HG02981 (cell line): ENCODE data around the gene RGS6.

Experiments used
- ATAC-seq: cut with Tn5 transposase; IDR thresholded peaks from one replicate; pipeline ENCODE4 v1.9.1; 2021; ENCODE audit warnings: mild to moderate bottlenecking, moderate library complexity; ENCODE audit not compliant: unreplicated experiment

The RGS6 gene

DNA sequence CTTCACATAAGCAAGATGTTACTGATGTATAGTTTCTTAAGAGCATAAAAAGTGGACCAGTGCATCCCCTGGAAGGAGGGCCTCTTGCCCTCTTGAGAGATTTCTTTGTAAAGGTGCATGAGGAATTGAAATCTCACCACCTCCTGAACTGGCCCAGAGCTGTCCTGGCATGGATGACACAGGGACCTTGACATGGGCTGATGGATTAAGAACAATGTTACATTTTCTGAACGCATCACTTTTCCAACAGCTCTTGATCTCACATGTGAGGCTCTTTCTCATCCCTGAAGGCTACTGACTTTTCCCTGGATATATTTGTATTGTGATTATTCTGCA lies 360.4 kb downstream of the RGS6 start:
- ATAC-seq: no peak

DNA sequence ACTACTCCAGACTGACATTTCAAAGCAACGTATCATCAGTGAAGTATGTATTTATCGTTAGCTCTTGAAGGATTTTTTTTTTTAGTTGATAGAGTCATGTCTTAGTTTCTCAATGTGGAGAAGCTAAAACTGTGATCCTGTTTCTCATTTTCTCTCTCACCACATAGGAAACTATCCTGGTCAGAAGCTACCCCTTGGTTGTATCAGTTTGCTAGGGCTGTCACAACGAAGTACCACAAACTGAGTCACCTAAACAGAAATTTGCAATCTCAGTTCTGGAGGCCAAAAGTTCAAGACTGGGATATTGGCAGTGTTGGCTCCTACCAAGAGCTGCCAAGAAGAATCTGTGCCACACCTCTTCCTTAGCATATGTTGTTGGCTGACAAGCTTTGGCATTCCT lies 369.1 kb downstream of the RGS6 start:
- ATAC-seq: no peak

DNA sequence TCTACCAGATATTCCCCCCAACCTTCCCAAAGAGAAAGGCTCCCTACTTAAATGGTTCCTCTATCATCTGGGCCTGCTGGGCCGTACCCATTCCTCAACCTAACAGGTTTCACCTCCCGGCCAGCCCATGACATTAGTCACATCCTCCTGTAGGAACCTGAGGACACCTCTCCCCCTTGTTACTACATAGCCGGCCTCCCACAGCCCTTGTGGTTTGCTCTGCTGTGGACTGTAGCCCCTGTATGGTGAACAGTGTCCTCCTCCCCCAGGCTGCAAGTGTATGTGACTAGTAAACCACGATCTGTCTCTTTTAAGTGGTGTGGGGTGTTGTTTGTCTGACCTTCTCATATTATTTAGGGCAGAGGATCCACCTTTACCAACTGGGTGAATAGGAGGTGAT lies 371.7 kb downstream of the RGS6 start:
- ATAC-seq: no peak

DNA sequence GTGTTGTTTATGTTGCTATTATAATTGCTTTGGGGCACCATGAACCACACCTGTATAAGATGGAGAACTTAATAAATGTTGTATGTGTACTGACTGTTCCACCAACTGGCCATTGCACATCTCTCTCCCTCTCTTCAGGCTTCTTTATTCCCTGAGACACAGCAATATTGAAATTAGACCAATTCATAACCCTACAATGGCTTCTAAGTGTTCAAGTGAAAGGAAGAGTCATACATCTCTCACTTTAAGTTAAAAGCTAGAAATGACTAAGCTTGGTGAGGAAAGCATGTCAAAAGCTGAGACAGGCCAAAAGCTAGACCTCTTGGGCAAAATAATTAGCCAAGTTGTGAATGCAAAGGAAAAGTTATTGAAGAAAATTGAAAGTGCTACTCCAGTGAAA lies 373.3 kb downstream of the RGS6 start:
- ATAC-seq: no peak

DNA sequence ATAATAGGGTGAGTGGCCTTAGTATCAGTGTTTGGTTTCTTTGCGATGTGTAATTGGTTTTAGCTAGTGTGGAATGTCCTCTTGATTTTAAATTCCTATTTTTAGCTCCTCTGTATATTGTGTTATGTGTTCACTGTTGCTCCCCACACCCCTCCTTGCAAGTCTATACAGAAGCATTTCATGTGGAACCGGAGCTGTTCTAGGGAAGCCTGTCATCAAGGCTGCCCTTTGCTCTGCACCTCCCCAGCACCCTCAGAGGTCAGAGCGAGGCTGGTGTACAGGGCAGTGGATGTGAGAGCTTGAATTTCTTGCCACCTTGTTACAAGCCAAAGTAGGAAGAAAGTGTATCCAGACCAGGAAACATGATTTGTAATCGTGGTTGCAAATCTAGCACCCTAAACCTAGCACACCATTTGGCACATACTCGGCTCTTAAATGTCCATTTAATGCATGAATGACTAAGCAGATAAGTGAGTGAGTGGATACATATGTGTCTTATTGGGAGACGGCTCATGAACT lies 376.8 kb downstream of the RGS6 start:
- no peak for ATAC-seq

DNA sequence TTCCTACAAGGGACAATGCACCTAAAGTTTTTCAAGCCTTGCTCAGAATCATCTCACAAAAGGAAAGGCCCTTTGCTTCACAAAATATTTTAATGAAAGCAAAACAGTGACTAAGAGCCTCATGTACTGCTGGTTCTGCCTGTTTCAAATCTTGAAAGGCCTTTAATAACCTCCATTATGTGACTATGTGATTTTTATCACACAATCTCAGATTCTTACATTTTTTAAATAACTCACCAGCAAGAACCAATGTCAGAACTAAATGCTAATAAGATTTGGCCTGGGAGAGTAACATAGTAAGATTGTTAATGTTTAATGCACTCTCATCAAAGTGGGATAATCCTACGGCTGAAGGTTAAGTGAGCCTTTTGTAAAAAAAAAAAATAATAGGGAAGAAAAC lies 378.9 kb downstream of the RGS6 start:
- no peak for ATAC-seq

DNA sequence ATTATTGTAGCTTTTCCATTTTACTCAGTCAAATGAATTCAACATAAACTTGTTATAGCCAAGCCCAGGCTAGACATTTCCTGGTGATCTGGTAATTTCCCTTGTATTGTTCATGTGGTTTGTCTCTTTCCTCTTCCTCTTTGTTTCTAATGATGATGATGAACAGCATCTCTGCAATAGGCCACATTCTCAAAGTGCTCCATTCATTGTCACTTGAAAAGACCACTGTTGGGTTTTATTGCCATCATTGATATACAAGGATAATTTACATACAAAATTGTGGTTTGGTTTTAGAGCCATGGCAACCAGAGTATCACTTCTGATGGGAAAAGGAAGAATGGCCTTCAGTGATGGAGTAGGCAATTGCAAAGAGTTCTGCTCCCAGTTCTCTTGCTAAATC lies 379.3 kb downstream of the RGS6 start:
- no peak for ATAC-seq

DNA sequence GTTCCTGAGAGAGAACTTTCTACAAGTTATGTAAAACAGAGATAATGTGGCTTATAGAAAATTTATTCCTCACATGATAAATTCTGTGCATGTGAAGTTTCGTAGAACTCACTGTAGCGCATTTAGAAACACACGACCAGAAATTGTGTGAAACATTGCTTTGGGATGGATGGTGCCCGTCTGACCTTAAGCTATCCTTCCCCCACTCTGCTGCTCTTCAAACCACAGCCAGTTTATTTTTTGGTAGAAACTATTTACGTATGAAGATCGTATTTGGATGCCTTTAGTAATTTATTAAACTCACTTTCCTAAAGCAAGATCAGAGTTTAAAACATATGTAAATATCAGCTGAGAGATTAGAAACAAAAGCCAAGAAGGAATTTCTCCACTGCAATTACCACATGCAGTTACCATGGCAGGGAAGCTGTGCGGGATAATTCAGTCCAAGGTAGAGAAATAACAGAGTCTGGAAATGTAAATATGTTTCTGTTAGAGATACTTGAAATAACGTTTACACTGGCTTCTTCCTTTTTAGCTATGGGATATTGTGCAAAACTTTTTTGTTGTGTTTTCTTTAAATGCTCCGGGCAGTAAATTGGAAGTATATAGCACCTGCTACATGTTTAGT lies 382.7 kb downstream of the RGS6 start:
- no peak for ATAC-seq

DNA sequence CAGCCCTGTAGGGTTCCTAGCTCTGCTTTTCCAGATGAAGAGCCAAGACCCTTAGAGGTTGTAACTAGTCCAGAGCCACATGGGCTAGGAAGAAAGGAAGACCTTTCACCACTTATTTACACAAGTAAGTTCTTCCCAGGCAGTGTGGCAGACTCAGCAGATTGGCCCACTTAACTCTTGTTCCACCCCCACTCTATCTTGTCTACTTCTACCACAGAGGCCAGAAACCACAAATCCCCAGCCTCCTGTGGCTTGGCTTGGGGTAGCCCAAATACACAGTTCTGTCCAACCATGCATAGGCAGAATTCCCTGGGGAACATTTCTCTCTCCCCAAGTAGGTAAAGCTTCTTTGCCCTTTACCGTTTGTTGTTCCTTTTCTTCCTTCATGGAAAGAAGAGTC lies 383.5 kb downstream of the RGS6 start:
- no peak for ATAC-seq

DNA sequence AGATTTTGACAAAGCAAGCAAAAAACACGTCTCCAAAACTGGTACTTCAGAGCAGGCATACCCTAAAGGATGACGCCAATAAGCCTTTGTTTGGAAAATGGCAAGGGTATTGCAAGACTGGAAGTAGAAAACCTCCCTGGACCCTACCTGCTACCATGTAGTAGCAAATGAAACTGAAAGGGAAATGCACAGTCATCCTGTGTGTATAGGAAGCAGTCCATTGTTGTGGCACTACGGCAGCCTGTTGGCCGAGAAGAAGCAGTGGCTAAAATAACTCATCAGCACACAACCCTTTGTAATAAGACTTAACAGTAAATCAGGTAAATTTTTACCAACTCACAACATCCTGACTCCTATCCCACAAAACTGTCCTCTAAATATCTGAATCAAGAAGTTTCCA lies 386.4 kb downstream of the RGS6 start:
- ATAC-seq: no peak

DNA sequence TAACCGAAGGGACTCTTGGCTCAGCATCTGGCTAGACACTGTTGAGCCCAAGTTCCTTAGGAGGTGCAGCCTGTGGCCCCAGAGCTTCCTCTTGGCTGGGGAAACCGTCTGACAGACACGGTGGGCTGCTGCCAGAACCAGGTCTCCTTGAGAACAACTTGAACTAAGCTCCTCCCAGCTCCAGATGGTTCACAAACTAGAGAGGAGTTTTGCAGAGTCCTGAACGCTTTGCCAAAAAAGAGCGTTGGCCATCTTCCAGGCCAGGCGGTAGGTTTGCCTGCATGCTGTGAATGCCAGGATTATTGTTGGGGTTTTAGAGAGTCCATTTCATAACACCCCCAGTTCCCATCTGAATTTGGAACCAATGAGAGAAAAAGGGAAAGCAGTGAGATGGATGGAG lies 399.8 kb downstream of the RGS6 start:
- ATAC-seq: no peak

DNA sequence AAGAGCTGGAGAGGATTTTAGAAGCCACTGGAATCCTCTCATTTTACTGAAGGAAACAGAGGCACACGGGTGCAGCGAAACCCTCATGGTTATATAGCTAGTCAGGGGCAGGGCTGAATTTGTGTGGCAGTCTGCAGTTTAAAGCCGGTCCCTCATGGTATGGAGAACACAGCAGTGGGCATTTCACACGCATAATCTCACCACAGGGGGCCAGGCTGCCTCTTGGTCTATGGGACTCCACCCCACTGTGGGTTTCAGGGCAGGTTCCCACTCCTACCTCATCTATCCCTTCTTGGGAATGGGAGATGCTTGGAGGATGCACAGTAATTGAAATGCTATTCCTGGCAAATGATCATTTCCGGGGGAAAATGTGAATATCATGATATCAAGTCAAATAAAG lies 400.6 kb downstream of the RGS6 start:
- ATAC-seq: no peak

DNA sequence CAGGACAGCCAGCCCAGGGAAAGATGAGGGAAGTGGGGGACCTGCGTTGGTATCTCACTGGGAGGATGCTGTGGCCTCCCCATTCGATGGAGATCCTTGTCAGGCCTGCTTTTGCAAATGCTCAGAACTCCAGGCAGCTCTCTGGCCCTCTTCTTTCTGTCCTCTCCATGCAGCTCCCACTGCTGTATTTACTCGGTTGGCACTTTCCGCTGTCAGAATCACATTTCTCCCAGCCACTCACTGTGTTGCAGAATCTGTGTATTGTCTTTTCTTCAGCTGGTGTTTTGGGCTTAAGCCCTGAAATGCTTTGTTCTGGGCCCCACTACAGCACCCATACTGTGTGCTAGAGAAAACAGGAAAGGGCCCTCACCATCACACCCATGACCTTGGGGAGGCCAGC lies 401.1 kb downstream of the RGS6 start:
- ATAC-seq: no peak

DNA sequence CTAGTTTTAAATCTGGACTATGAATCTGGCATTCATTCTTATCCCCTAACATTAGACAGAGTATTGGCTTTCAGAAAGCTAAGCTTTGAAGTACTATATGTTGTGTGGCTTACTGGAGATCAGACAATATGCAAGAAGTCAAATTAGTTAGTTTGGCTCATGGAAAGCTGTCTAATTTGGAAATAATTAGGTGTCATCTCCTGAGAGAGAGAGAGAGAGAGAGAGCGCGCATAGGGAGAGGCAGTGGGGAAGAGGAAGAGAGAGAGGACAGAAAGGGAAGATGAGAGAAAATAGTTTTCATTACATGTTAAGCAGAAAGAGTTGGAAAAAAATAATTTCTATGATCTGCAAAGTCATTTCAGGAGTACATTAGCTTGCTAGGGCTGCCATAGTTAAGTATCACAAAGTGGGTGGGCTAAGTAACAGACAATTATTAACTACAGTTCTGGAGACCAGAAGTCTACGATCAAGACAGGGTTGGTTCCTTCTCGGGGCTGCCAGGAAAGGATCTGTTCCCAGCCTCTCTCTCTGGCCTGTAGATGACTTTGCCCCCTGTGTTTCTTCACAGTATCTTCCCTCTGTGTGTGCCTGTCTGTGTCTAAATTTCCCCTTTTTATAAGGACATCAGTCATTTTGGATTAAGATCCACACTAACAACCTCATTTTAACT lies 404.2 kb downstream of the RGS6 start:
- ATAC-seq: no peak

DNA sequence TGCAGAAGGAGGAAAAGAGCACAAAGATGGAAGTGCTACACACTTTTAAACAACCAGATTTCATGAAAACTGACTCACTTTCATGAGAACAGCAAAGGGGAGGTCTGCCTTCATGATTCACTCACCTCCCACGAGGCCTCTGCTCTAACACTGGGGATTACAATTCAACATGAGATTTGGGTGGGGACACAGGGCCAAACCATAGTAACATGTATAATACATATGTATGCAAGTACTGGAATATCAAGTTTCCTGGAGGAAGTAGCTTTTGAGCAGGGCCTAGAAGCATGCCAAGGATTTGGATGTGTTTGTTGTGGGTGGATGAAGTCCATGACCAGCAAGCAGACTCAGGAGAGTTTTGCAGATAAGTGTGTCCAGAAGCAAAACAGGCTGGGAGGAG lies 409.0 kb downstream of the RGS6 start:
- ATAC-seq: no peak

DNA sequence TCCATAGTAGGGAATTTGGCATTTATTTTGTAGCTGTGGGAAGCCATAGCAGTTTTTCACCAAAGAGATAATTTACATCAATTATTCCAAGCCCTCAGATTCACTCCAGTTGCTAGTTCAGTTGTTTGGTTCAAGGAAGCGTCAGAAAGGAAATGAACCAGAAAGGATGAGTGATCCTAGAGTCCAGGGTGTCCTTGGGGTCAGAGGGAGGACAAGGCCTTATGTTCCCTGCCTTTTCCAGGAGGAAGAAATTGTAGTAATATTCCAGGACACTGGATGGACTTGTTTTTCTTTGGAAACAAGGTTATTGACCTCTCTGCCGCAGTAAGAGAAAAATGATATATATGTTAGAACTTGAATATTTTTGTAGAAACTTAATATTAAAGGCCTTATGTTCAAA lies 409.5 kb downstream of the RGS6 start:
- no peak for ATAC-seq

DNA sequence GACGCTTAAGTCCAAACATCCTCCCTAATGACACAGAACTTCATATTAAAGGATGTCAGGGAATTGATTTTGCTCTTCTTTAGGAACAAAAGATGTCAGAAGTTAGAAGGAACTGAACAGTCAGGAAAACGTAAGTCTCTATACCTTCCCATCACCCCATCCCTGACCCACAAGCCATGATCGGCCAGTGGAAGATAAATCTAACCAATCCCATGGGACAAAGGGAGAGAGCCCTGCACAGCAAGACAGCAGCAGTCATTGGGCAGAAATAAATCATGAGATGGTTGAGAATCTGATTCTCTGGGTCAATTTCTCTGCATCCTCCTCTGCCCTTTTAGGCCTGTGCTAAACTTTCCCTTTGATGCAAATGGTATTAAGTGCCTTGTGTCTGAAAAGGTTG lies 414.9 kb downstream of the RGS6 start:
- no peak for ATAC-seq

DNA sequence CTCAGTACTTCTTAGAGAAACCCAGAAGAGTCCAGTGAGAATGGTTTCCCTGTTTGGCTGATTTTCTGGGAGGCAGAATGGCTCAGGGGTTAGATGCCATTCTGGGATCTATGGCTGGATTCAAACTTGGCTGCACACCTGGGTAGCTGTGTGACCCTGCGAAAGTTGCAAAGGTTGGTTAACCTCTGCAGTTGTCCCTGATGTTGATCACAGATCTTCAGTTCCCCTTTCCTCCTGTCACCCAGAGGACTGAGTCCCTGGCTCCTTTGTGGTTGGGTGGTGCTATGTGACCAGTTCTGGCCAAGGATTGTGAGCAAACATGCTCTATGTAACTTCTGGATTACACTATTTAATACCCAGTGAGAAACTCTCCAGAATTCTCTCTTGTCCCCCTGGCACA lies 418.0 kb downstream of the RGS6 start:
- no peak for ATAC-seq

DNA sequence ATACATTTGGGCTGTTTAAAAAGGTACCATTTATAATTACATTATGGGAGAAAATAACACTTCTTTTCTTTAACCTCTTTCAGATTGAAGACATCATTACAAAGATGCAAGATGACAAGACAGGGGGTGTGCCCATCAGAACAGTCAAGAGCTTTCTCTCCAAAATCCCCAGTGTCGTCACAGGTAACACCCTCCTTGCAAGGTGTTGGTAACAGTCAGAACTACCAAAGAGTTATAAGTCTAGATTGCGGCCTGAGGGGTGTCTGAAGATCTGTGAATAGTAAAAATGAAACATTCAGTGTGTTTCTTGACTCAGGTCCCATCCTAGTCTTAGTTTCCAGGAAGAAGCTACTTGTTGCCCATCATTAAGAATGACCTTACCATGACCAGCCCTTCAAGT lies 419.8 kb downstream of the RGS6 start:
- no peak for ATAC-seq

DNA sequence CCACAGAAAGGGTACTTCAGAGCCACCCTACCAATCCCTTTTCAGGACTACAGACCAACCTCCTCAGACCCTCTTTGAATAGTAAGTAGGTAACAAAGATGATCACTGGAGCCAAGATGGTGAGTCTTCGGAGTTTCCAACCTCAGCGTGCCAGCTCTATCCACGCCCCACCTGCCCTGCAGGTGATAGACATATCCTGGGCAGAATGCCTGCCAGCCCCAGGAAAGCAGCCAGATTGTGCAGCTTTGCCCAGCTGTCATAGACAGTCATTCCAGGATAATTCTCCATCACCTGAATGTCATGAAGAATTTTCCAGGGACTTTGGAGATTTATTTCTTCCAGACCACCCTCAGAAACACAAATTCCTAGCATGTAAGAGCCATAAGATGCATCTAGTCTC lies 434.4 kb downstream of the RGS6 start:
- no peak for ATAC-seq

DNA sequence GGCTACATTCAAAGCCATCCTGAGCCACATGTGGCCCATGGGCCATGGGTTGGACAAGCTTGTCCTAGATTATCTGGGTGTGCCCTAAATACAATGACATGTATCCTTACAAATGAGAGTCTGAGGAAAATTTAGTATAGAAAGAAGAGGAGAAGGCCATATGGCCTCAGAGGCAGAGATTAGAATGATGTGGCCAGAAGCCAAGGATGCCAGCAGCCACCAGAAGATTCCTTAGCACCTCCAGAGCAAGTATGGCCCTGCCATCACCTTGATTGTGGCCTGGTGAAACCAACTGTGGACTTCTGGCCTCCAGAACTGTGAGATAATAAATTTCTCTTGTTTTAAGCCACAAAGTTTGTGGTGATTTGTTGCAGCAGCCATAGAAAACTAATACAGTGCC lies 436.9 kb downstream of the RGS6 start:
- ATAC-seq: no peak

DNA sequence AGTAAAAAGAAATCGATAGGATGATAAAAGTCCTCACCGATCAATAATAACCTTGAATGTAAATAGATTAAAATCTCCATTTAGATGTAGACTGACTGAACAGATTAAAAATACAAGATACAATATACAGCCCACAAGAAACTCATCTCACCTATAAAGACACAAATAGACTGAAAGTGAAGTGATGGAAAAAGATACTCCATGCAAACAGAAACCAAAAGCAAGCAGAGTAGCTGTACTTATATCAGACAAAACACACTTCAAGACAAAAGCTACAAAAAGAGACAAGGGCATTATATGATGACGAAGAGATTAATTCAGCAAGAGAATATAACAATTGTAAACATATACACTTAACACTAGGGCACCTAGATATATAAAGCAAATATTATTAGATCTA lies 444.8 kb downstream of the RGS6 start:
- no peak for ATAC-seq

DNA sequence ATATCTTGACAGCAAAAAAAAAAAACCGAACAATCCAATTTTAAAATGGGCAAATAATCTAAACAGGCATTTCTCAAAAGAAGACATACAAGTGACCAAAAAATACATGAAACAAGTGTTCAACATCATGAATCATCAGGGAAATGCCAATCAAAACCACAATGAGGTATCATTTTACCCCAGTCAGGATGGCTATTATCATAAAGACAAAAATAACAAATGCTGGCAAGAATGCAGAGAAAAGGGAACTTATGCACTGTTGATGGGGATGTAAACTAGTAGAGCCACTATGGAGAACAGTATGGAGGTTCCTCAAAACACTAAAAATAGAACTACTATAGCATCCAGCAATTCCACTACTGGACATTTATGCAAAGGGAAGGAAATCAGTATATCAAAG lies 448.2 kb downstream of the RGS6 start:
- ATAC-seq: no peak
